Thymus (tissue), 11 donors: Measurements from ENCODE around the gene IL3. TPM values are rescaled to one million over a fixed set of nuclear protein-coding genes. Genes with fewer than 3 reads are reported as not detected.

Experiments
- DNase-seq, 9 donors: peaks; one replicate each; pipeline ENCODE4 v3.0.0-alpha.2; 2013; ENCODE audit warnings: low spot score in 9 of 9, low read depth in 6 of 9, missing footprints in 1 of 9
- H3K27ac ChIP-seq, 2 donors: one replicate each; pipeline ENCODE4 v1.5.1; 2013; ENCODE audit warnings: control low read depth in 1 of 2, low read depth in 1 of 2, low read length in 1 of 2, mild to moderate bottlenecking in 1 of 2, moderate library complexity in 1 of 2
- H3K27me3 ChIP-seq, 2 donors: one replicate each; pipeline ENCODE4 v1.5.1; 2013; ENCODE audit warnings: low read length in 1 of 2; ENCODE audit not compliant: control insufficient read depth in 2 of 2, insufficient read depth in 1 of 2
- H3K36me3 ChIP-seq, 2 donors: one replicate each; pipeline ENCODE4 v1.5.1; 2013; ENCODE audit warnings: low read length in 1 of 2, mild to moderate bottlenecking in 1 of 2, moderate library complexity in 1 of 2; ENCODE audit not compliant: control insufficient read depth in 2 of 2, insufficient read depth in 2 of 2
- H3K4me1 ChIP-seq, 2 donors: one replicate each; pipeline ENCODE4 v1.5.1; 2013; ENCODE audit warnings: low read length in 2 of 2; ENCODE audit not compliant: control insufficient read depth in 2 of 2, insufficient read depth in 2 of 2
- H3K4me3 ChIP-seq, 2 donors: one replicate each; pipeline ENCODE4 v1.5.1; 2013; ENCODE audit warnings: low read length in 2 of 2, control low read depth in 1 of 2, mild to moderate bottlenecking in 1 of 2
- H3K9me3 ChIP-seq, 2 donors: one replicate each; pipeline ENCODE4 v1.5.1; 2013; ENCODE audit warnings: low read length in 1 of 2, mild to moderate bottlenecking in 1 of 2; ENCODE audit not compliant: control insufficient read depth in 2 of 2, insufficient read depth in 1 of 2
- WGBS: extraction: QIAGEN DNeasy Blood & Tissue Kit; methylation state at CpG from one replicate; pipeline ENCODE4 v1.1.7; 2013; 5-methylcytosine and 5-hydroxymethylcytosine counted together
- polyA plus RNA-seq: library from polyadenylated mRNA; stranded (reverse); fragments of 200-250 nt; gene quantifications from one replicate; pipeline ENCODE4 v1.2.3, GENCODE V29; 2013
- total RNA-seq: library from RNA; stranded (reverse); fragments of 120-200 nt; gene quantifications from one replicate; pipeline ENCODE4 v1.2.4, GENCODE V29; 2013
- donor health status: healthy.

IL3 gene
- total and polyA plus RNA-seq, 2 donors = 0.34 TPM; not detected in 1

- H3K4me1 ChIP-seq = peaks cover 0 to 3% of the 10 kb centered on the region in 2 donors
- no peaks in the 10 kb centered on the region for H3K36me3 ChIP-seq
- no peak for DNase-seq
- 89% methylated on average over 3 of the region's 3 CpGs for WGBS
- H3K4me3 ChIP-seq = no peak overlapping the region
- no peaks in the 10 kb centered on the region for H3K27me3 ChIP-seq
- H3K27ac ChIP-seq = no peak overlapping the region
- peaks cover 0 to 3% of the 10 kb centered on the region in 2 donors for H3K9me3 ChIP-seq
These were observed 49.1 kb downstream of the IL3 start for GRCh38 chr5:132109494-132110053.

DNA sequence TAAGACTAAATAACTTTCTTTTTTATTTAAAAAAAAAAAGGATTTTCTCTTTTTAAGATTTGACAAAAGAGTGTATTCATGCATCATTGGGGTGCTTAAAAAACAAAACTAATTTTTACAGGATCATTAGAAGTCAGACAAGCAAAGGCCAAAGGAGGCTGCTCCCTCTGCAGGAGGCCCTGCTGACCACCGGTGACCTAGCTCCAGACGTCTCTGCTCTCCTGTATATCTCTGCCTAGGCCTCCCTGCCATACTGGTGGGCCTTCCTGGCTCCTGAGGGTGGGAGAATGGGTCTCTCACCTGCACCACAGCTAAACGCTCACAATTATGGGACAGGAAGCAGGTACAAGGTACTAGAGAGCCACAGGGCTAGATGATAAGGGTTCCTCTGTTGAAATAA is 49.7 kb downstream of the IL3 start:
- no peak for DNase-seq

GRCh38 chr5:132110930-132111329 is 50.5 kb downstream of the IL3 start:
- no peak for DNase-seq
- Histone ChIP-seq H3K4me1 (peaks cover 0 to 3% of the 10 kb centered on the region in 2 donors), H3K9me3 (peaks cover 0 to 3% of the 10 kb centered on the region in 2 donors), H3K27me3 (no peaks in the 10 kb centered on the region), H3K4me3 (no peak overlapping the region), H3K36me3 (no peaks in the 10 kb centered on the region), H3K27ac (no peak overlapping the region)

More for the DNA sequence above, 49.7 kb downstream of the IL3 start:
- no peak overlapping the region for H3K4me3 ChIP-seq
- H3K9me3 ChIP-seq = peaks cover 0 to 3% of the 10 kb centered on the region in 2 donors
- no peaks in the 10 kb centered on the region for H3K27me3 ChIP-seq
- H3K27ac ChIP-seq = no peak overlapping the region
- H3K4me1 ChIP-seq = peaks cover 0 to 3% of the 10 kb centered on the region in 2 donors
- WGBS = 71% methylated on average over 3 of the region's 3 CpGs
- no peaks in the 10 kb centered on the region for H3K36me3 ChIP-seq

GRCh38 chr5:132112111-132112510 is 51.7 kb downstream of the IL3 start:
- no peak overlapping the region for H3K27ac ChIP-seq
- WGBS = 94% methylated on average over 3 of the region's 3 CpGs
- DNase-seq = no peak
- H3K4me1 ChIP-seq = peaks cover 5 to 11% of the 10 kb centered on the region in 2 donors
- no peaks in the 10 kb centered on the region for H3K27me3 ChIP-seq
- peaks cover 0 to 3% of the 10 kb centered on the region in 2 donors for H3K9me3 ChIP-seq
- H3K4me3 ChIP-seq = no peak overlapping the region
- H3K36me3 ChIP-seq = no peaks in the 10 kb centered on the region

Other genes starting within 250 kb of the IL3 start
- 0.14 TPM for gene MEIKIN, start 115.0 kb upstream of the IL3 start, total RNA-seq
- 0.09 TPM for gene MEIKIN, start 115.0 kb upstream of the IL3 start, polyA plus RNA-seq
- 1.7 TPM for gene ACSL6, start 49.0 kb upstream of the IL3 start, total RNA-seq
- 1.3 TPM for gene ACSL6, start 49.0 kb upstream of the IL3 start, polyA plus RNA-seq
- gene CSF2, start 13.1 kb downstream of the IL3 start, total RNA-seq = 0.09 TPM
- gene CSF2, start 13.1 kb downstream of the IL3 start, polyA plus RNA-seq = 0.71 TPM
- gene P4HA2, start 167.2 kb downstream of the IL3 start, total RNA-seq = 16.5 TPM
- gene P4HA2, start 167.2 kb downstream of the IL3 start, polyA plus RNA-seq = 13.2 TPM
- 10.0 TPM for gene PDLIM4, start 197.0 kb downstream of the IL3 start, total RNA-seq
- 38.4 TPM for gene PDLIM4, start 197.0 kb downstream of the IL3 start, polyA plus RNA-seq
- gene SLC22A4, start 233.7 kb downstream of the IL3 start, total RNA-seq = 0.66 TPM
- gene SLC22A4, start 233.7 kb downstream of the IL3 start, polyA plus RNA-seq = 3.0 TPM